HepG2 (cell line): ENCODE data around the gene GNAT2. TPM values are rescaled to one million over a fixed set of nuclear protein-coding genes. Genes with fewer than 3 reads are reported as not detected.
A peak's percentile ranks its signal among the peaks of the same experiment; 100 is the strongest.

Source experiments
- BRF2 ChIP-seq: sonication (generic); formaldehyde crosslinking; IDR thresholded peaks from 2 replicates; pipeline ENCODE4 v1.8.1; 2022; ENCODE audit warnings: mild to moderate bottlenecking, missing genetic modification reagents
- CHCHD3 ChIP-seq: sonication (generic); formaldehyde crosslinking; IDR thresholded peaks from 2 replicates; pipeline ENCODE4 v1.8.0; 2022; ENCODE audit warnings: mild to moderate bottlenecking, missing genetic modification reagents, moderate library complexity
- GATAD1 ChIP-seq: IDR thresholded peaks from 2 replicates; pipeline ENCODE4 v1.6.1; 2016; ENCODE audit warnings: missing genetic modification reagents, missing compliant biosample characterization
- HMGXB4 ChIP-seq, 2 experiments: sonication (generic) in 1 of 2; formaldehyde crosslinking in 1 of 2; IDR thresholded peaks; 2 replicates each; pipeline versions ENCODE4 v1.4.0 to v1.6.1; 2018 to 2020; ENCODE audit warnings: missing genetic modification reagents in 2 of 2, borderline replicate concordance in 1 of 2, low read depth in 1 of 2, mild to moderate bottlenecking in 1 of 2, missing biosample characterization in 1 of 2
- HNRNPL ChIP-seq: fragments of 200-400 bp; formaldehyde crosslinking; IDR thresholded peaks from 2 replicates; pipeline ENCODE4 v1.6.1; 2017; ENCODE audit warnings: mild to moderate bottlenecking, low read depth, low read length
- MEIS2 ChIP-seq: sonication (generic); formaldehyde crosslinking; IDR thresholded peaks from 2 replicates; pipeline ENCODE4 v1.9.0; 2021; ENCODE audit warnings: mild to moderate bottlenecking, missing genetic modification reagents
- MTA1 ChIP-seq: sonication (generic); formaldehyde crosslinking; IDR thresholded peaks from 2 replicates; pipeline ENCODE4 v1.4.0; 2020; ENCODE audit warnings: missing genetic modification reagents, mild to moderate bottlenecking, borderline replicate concordance
- MTF1 ChIP-seq: sonication (generic); formaldehyde crosslinking; IDR thresholded peaks from 2 replicates; pipeline ENCODE4 v1.5.0; 2020; ENCODE audit warnings: missing genetic modification reagents
- RXRA ChIP-seq: sonication (generic); formaldehyde crosslinking; IDR thresholded peaks from 2 replicates; pipeline ENCODE4 v1.5.1; 2020; ENCODE audit warnings: missing genetic modification reagents
- SALL1 ChIP-seq: sonication (generic); formaldehyde crosslinking; IDR thresholded peaks from 2 replicates; pipeline ENCODE4 v1.8.0; 2022; ENCODE audit warnings: mild to moderate bottlenecking, missing genetic modification reagents
- SKI ChIP-seq: fragments of 450-650 bp; IDR thresholded peaks from one replicate; pipeline ENCODE4 v1.6.1; 2018; ENCODE audit warnings: mild to moderate bottlenecking; ENCODE audit not compliant: partially characterized antibody
- TSC22D2 ChIP-seq: sonication (generic); formaldehyde crosslinking; IDR thresholded peaks from 2 replicates; pipeline ENCODE4 v1.5.1; 2020; ENCODE audit warnings: missing genetic modification reagents, mild to moderate bottlenecking, borderline replicate concordance
- ZBTB46 ChIP-seq: sonication (generic); formaldehyde crosslinking; IDR thresholded peaks from 2 replicates; pipeline ENCODE4 v1.4.0; 2020; ENCODE audit warnings: mild to moderate bottlenecking, missing genetic modification reagents, borderline replicate concordance
- ZBTB7A ChIP-seq: sonication (generic); formaldehyde crosslinking; IDR thresholded peaks from 2 replicates; pipeline ENCODE4 v1.8.0; 2022; ENCODE audit warnings: mild to moderate bottlenecking, missing genetic modification reagents
- ZNF362 ChIP-seq: sonication (generic); formaldehyde crosslinking; IDR thresholded peaks from 2 replicates; pipeline ENCODE4 v1.4.0; 2020; ENCODE audit warnings: missing genetic modification reagents, mild to moderate bottlenecking, borderline replicate concordance
- ZNF383 ChIP-seq: sonication (generic); formaldehyde crosslinking; IDR thresholded peaks from 2 replicates; pipeline ENCODE4 v1.4.0; 2020; ENCODE audit warnings: missing genetic modification reagents, mild to moderate bottlenecking, borderline replicate concordance
- ZNF513 ChIP-seq: sonication (generic); formaldehyde crosslinking; conservative IDR thresholded peaks from 2 replicates; pipeline ENCODE4 v1.5.0; 2020; ENCODE audit warnings: missing genetic modification reagents
- ZNF547 ChIP-seq: sonication (generic); formaldehyde crosslinking; IDR thresholded peaks from 2 replicates; pipeline ENCODE4 v1.5.1; 2020; ENCODE audit warnings: mild to moderate bottlenecking, missing genetic modification reagents
- ZNF550 ChIP-seq: sonication (generic); formaldehyde crosslinking; IDR thresholded peaks from 2 replicates; pipeline ENCODE4 v1.4.0; 2020; ENCODE audit warnings: mild to moderate bottlenecking, missing genetic modification reagents, borderline replicate concordance
- ZNF713 ChIP-seq: sonication (generic); formaldehyde crosslinking; IDR thresholded peaks from 2 replicates; pipeline ENCODE4 v1.4.0; 2020; ENCODE audit warnings: mild to moderate bottlenecking, missing genetic modification reagents
- ZSCAN31 ChIP-seq: sonication (generic); formaldehyde crosslinking; IDR thresholded peaks from 2 replicates; pipeline ENCODE4 v1.5.0; 2020; ENCODE audit warnings: low read depth, mild to moderate bottlenecking, missing genetic modification reagents
- polyA plus RNA-seq, 8 experiments: library from polyadenylated mRNA; depleted of rRNA in 3 of 8; stranded (reverse) in 7 of 8; unstranded in 1 of 8; fragments of >200 nt; fragmentation: Illumina TruSeq in 4 of 8; extraction: Trizol in 4 of 8; gene quantifications; 2 replicates each; pipeline versions ENCODE4 v1.2.1 to v1.2.3, GENCODE V29; 2011 to 2016; ENCODE audit warnings: low read depth in 4 of 8, missing spikeins in 1 of 8, mixed read lengths in 1 of 8; ENCODE audit not compliant: insufficient read depth in 1 of 8
- total RNA-seq, 5 experiments: library from RNA; depleted of rRNA; stranded (reverse); fragments of >200 nt; fragmentation: Illumina TruSeq; extraction: Trizol; gene quantifications; 2 replicates each; pipeline ENCODE4 v1.2.3, GENCODE V29; 2016; ENCODE audit warnings: low read depth in 1 of 5

GNAT2 gene
- total and polyA plus RNA-seq, 2 of the 13 experiments (the other 11 are each of a cell fraction or from before 2014, with no cell fraction given), result 0.08 to 0.20 TPM

- TF ChIP-seq HMGXB4 (CRISPR knock-in tag; IDR thresholded peaks at IDR 0.05; ENCODE audit: borderline replicate concordance in 1 of 2, low read depth in 1 of 2) (no peak), ZNF383 (CRISPR knock-in tag) (no peak), ZNF362 (CRISPR knock-in tag) (peak; percentile 88), ZSCAN31 (CRISPR knock-in tag) (no peak), MTF1 (CRISPR knock-in tag) (no peak), MTA1 (no peak), GATAD1 (no peak), ZNF547 (CRISPR knock-in tag) (no peak), ZNF713 (CRISPR knock-in tag) (no peak), BRF2 (CRISPR knock-in tag) (no peak), SKI (no peak), ZNF550 (no peak), ZBTB46 (no peak), ZNF513 (CRISPR knock-in tag) (no peak), MEIS2 (CRISPR knock-in tag) (no peak), HNRNPL (no peak), ZBTB7A (CRISPR knock-in tag) (no peak), SALL1 (CRISPR knock-in tag) (peak; percentile 86; the same call in 1 of the 2 replicates), RXRA (CRISPR knock-in tag) (no peak), TSC22D2 (CRISPR knock-in tag) (no peak), CHCHD3 (no peak)
Measured at GRCh38 chr1:109586055-109586454, 33.4 kb downstream of the GNAT2 start (continued).
